Neural cell (in vitro differentiated cells): ENCODE data around the gene ZNF735. TPM values are rescaled to one million over a fixed set of nuclear protein-coding genes. Genes with fewer than 3 reads are reported as not detected.

Experiments used
- H2AFZ ChIP-seq: fragments of 200-600, 300-800 bp; sonication (generic), shearing (Covaris generic); 2 replicates; pipeline ENCODE4 v1.6.0; 2014; ENCODE audit warnings: low read depth, mild to moderate bottlenecking, antibody characterized with exemption, low read length, moderate library complexity
- H3F3A ChIP-seq: fragments of 200-600 bp; shearing (Covaris generic); 2 replicates; pipeline ENCODE4 v1.6.1; 2016; ENCODE audit warnings: mild to moderate bottlenecking, moderate library complexity, mixed read lengths, antibody characterized with exemption, low read length; ENCODE audit not compliant: insufficient read depth, poor library complexity, severe bottlenecking
- H3K27ac ChIP-seq: fragments of 200-600, 300-800 bp; sonication (generic), shearing (Covaris generic); 2 replicates; pipeline ENCODE4 v1.5.1; 2014; ENCODE audit warnings: mild to moderate bottlenecking, low read length, moderate library complexity
- H3K27me3 ChIP-seq: fragments of 300-800, 200-600 bp; sonication (generic), shearing (Covaris generic); 2 replicates; pipeline ENCODE4 v1.6.0; 2014; ENCODE audit warnings: mild to moderate bottlenecking, low read depth, low read length, moderate library complexity; ENCODE audit not compliant: insufficient read depth
- H3K36me3 ChIP-seq: fragments of 300-800, 200-600 bp; sonication (generic), shearing (Covaris generic); 2 replicates; pipeline ENCODE4 v1.5.1; 2014; ENCODE audit warnings: mild to moderate bottlenecking, antibody characterized with exemption, low read length, moderate library complexity; ENCODE audit not compliant: insufficient read depth
- H3K4me2 ChIP-seq: fragments of 300-800, 200-600 bp; sonication (generic), shearing (Covaris generic); 2 replicates; pipeline ENCODE4 v1.6.0; 2014; ENCODE audit warnings: mild to moderate bottlenecking, low read length
- H3K4me3 ChIP-seq: fragments of 300-800, 200-600 bp; sonication (generic), shearing (Covaris generic); 2 replicates; pipeline ENCODE4 v1.5.1; 2014; ENCODE audit warnings: mild to moderate bottlenecking, low read length, moderate library complexity
- H3K79me2 ChIP-seq: fragments of 200-600 bp; shearing (Covaris generic); replicated peaks from 2 replicates; pipeline ENCODE4 v1.6.0; 2014; ENCODE audit warnings: mild to moderate bottlenecking, low read length, moderate library complexity; ENCODE audit not compliant: insufficient read depth
- H3K9ac ChIP-seq: fragments of 300-800, 200-600 bp; sonication (generic), shearing (Covaris generic); 2 replicates; pipeline ENCODE4 v1.6.1; 2016; ENCODE audit warnings: mild to moderate bottlenecking, low read length, mixed read lengths
- H3K9me2 ChIP-seq: fragments of 200-600 bp; shearing (Covaris generic); 2 replicates; pipeline ENCODE4 v1.6.1; 2016; ENCODE audit warnings: mild to moderate bottlenecking, low read length, mixed read lengths; ENCODE audit not compliant: insufficient read depth
- H3K9me3 ChIP-seq: fragments of 200-600, 300-800 bp; sonication (generic), shearing (Covaris generic); 2 replicates; pipeline ENCODE4 v1.6.1; 2016; ENCODE audit warnings: mild to moderate bottlenecking, mixed run types, low read length, moderate library complexity, mixed read lengths
- H4K20me1 ChIP-seq: fragments of 200-600 bp; shearing (Covaris generic); 2 replicates; pipeline ENCODE4 v1.6.1; 2016; ENCODE audit warnings: mild to moderate bottlenecking, mixed run types; ENCODE audit not compliant: insufficient read depth
- CTCF ChIP-seq: fragments of 450-650 bp; IDR thresholded peaks from 2 replicates; pipeline ENCODE4 v1.5.1; 2014; ENCODE audit warnings: antibody characterized with exemption, mild to moderate bottlenecking, moderate library complexity; ENCODE audit not compliant: poor library complexity, severe bottlenecking
- EP300 ChIP-seq: fragments of 450-650 bp; conservative IDR thresholded peaks from 2 replicates; pipeline ENCODE4 v1.6.1; 2014; ENCODE audit warnings: antibody characterized with exemption, mild to moderate bottlenecking, moderate library complexity; ENCODE audit not compliant: poor library complexity, severe bottlenecking
- EZH2 ChIP-seq: fragments of 200-600, 300-800 bp; shearing (Covaris generic), sonication (generic); IDR thresholded peaks from 2 replicates; pipeline ENCODE4 v1.6.1; 2014; ENCODE audit warnings: antibody characterized with exemption, low read length, borderline replicate concordance, mild to moderate bottlenecking; ENCODE audit not compliant: insufficient read depth, poor library complexity, severe bottlenecking
- MXI1 ChIP-seq: fragments of 450-650 bp; conservative IDR thresholded peaks from 2 replicates; pipeline ENCODE4 v1.6.1; 2014; ENCODE audit warnings: antibody characterized with exemption, mild to moderate bottlenecking; ENCODE audit not compliant: poor library complexity, severe bottlenecking
- POLR2AphosphoS5 ChIP-seq: IDR thresholded peaks from 2 replicates; pipeline ENCODE4 v1.6.1; 2012
- RAD21 ChIP-seq: fragments of 450-650 bp; conservative IDR thresholded peaks from 2 replicates; pipeline ENCODE4 v1.6.1; 2014; ENCODE audit warnings: antibody characterized with exemption, mild to moderate bottlenecking, moderate library complexity
- SMC3 ChIP-seq: fragments of 450-650 bp; conservative IDR thresholded peaks from 2 replicates; pipeline ENCODE4 v1.6.1; 2014; ENCODE audit warnings: antibody characterized with exemption, mild to moderate bottlenecking, moderate library complexity; ENCODE audit not compliant: poor library complexity
- TAF1 ChIP-seq: IDR thresholded peaks from 2 replicates; pipeline ENCODE4 v1.6.1; 2012; ENCODE audit warnings: low read depth
- polyA plus RNA-seq: library from polyadenylated mRNA; depleted of rRNA; stranded (reverse); fragments of >200 nt; gene quantifications from 2 replicates; pipeline ENCODE4 v1.2.3, GENCODE V29; 2014
- TF ChIP-seq, protein P1 (sequence below): IDR thresholded peaks from 2 replicates; pipeline ENCODE4 v1.6.1; 2012; ENCODE audit warnings: borderline replicate concordance

Gene ZNF735
- polyA plus RNA-seq, 1 donor from 2014 or later, result not detected

GRCh38 chr7:64184376-64184775 is 22.6 kb upstream of the ZNF735 start:
- TF ChIP-seq SMC3 (no peak), TAF1 (no peak), EP300 (no peak), CTCF (no peak), EZH2 (no peak), MXI1 (no peak), POLR2AphosphoS5 (no peak), RAD21 (no peak)
- TF ChIP-seq, protein P1, sequence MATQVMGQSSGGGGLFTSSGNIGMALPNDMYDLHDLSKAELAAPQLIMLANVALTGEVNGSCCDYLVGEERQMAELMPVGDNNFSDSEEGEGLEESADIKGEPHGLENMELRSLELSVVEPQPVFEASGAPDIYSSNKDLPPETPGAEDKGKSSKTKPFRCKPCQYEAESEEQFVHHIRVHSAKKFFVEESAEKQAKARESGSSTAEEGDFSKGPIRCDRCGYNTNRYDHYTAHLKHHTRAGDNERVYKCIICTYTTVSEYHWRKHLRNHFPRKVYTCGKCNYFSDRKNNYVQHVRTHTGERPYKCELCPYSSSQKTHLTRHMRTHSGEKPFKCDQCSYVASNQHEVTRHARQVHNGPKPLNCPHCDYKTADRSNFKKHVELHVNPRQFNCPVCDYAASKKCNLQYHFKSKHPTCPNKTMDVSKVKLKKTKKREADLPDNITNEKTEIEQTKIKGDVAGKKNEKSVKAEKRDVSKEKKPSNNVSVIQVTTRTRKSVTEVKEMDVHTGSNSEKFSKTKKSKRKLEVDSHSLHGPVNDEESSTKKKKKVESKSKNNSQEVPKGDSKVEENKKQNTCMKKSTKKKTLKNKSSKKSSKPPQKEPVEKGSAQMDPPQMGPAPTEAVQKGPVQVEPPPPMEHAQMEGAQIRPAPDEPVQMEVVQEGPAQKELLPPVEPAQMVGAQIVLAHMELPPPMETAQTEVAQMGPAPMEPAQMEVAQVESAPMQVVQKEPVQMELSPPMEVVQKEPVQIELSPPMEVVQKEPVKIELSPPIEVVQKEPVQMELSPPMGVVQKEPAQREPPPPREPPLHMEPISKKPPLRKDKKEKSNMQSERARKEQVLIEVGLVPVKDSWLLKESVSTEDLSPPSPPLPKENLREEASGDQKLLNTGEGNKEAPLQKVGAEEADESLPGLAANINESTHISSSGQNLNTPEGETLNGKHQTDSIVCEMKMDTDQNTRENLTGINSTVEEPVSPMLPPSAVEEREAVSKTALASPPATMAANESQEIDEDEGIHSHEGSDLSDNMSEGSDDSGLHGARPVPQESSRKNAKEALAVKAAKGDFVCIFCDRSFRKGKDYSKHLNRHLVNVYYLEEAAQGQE, result no peak
- Histone ChIP-seq H3K79me2 (no peaks in the 10 kb centered on the region), H4K20me1 (no peaks in the 10 kb centered on the region), H3K9ac (no peak overlapping the region), H3F3A (no peaks in the 10 kb centered on the region), H3K9me3 (peaks cover 8% of the 10 kb centered on the region), H3K27me3 (no peaks in the 10 kb centered on the region), H2AFZ (no peak overlapping the region), H3K4me3 (no peak overlapping the region), H3K4me2 (no peak overlapping the region), H3K27ac (no peak overlapping the region), H3K36me3 (no peaks in the 10 kb centered on the region), H3K9me2 (no peaks in the 10 kb centered on the region)

DNA sequence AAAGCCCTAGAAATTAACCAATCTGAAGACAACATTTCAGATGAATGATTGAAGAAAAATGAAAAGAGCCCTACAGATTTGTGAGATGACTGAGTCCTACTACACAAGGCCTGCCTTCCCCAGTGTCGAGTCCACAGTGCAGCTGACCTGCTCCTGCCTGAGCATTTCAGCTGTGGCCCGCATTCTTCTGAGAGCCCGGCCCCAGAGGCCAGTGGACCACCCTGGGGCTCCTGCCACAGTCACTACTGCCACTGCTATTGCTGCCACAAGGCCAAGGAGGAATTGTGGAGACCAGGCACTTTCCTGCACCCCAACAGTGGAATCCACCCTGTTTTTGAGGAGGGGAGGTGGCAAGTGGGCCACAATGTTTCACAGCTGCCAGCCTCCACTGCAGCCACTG is 19.6 kb upstream of the ZNF735 start:
- Histone ChIP-seq H3K9me3 (peaks cover 8% of the 10 kb centered on the region), H4K20me1 (no peaks in the 10 kb centered on the region), H3K79me2 (no peaks in the 10 kb centered on the region), H3F3A (no peaks in the 10 kb centered on the region), H3K4me2 (no peak overlapping the region), H3K27ac (no peak overlapping the region), H3K9ac (no peak overlapping the region), H3K9me2 (no peaks in the 10 kb centered on the region), H2AFZ (no peak overlapping the region), H3K4me3 (no peak overlapping the region), H3K27me3 (no peaks in the 10 kb centered on the region), H3K36me3 (no peaks in the 10 kb centered on the region)
- no peak for TF ChIP-seq EZH2
- TF ChIP-seq POLR2AphosphoS5, result no peak
- TF ChIP-seq RAD21, result no peak
- no peak for TF ChIP-seq EP300
- TF ChIP-seq, protein P1, result no peak
- no peak for TF ChIP-seq CTCF
- no peak for TF ChIP-seq MXI1
- no peak for TF ChIP-seq SMC3
